ENCODE measurements around the gene CACNA2D3.

The CACNA2D3 gene

GRCh38 chr3:54994111-54994513 is 871.8 kb downstream of the CACNA2D3 start:
- DNase-seq (ENCODE audit: low read depth in 1 of 2, low spot score in 1 of 2) = no peak
- TF ChIP-seq JUND (IDR thresholded peaks at IDR 0.05; ENCODE audit: low read depth) = no peak
- in situ Hi-C loops (cut with HindIII; ENCODE audit: low pct_unique_long_range_greater_than_20kb, low sequenced_read_pairs) = no loop called here

- TF ChIP-seq JUND (IDR thresholded peaks at IDR 0.05; ENCODE audit: low read depth) = no peak
- peak in 1 of 2 experiments; percentile 8 for DNase-seq (ENCODE audit: low read depth in 1 of 2, low spot score in 1 of 2)
- in situ Hi-C loops (cut with HindIII; ENCODE audit: low pct_unique_long_range_greater_than_20kb, low sequenced_read_pairs) = no loop called here
These were observed 876.8 kb downstream of the CACNA2D3 start for GRCh38 chr3:54999159-54999558.

- in situ Hi-C loops (cut with HindIII; ENCODE audit: low pct_unique_long_range_greater_than_20kb, low sequenced_read_pairs) = no loop called here
- no peak for DNase-seq (ENCODE audit: low read depth in 1 of 2, low spot score in 1 of 2)
- TF ChIP-seq JUND (IDR thresholded peaks at IDR 0.05; ENCODE audit: low read depth) = no peak
These were observed 877.5 kb downstream of the CACNA2D3 start for GRCh38 chr3:54999811-55000210.

GRCh38 chr3:55000546-55000945 is 878.2 kb downstream of the CACNA2D3 start:
- no peak for TF ChIP-seq JUND (IDR thresholded peaks at IDR 0.05; ENCODE audit: low read depth)
- in situ Hi-C loops (cut with HindIII; ENCODE audit: low pct_unique_long_range_greater_than_20kb, low sequenced_read_pairs) = no loop called here
- DNase-seq (ENCODE audit: low read depth in 1 of 2, low spot score in 1 of 2) = peak in 1 of 2 experiments; percentile 1

GRCh38 chr3:55000953-55001352 is 878.6 kb downstream of the CACNA2D3 start:
- no peak for DNase-seq (ENCODE audit: low read depth in 1 of 2, low spot score in 1 of 2)
- in situ Hi-C loops (cut with HindIII; ENCODE audit: low pct_unique_long_range_greater_than_20kb, low sequenced_read_pairs) = no loop called here
- TF ChIP-seq JUND (IDR thresholded peaks at IDR 0.05; ENCODE audit: low read depth) = no peak

- DNase-seq (ENCODE audit: low read depth in 1 of 2, low spot score in 1 of 2) = no peak
- in situ Hi-C loops (cut with HindIII; ENCODE audit: low pct_unique_long_range_greater_than_20kb, low sequenced_read_pairs) = no loop called here
- TF ChIP-seq JUND (IDR thresholded peaks at IDR 0.05; ENCODE audit: low read depth) = no peak
These were observed 880.1 kb downstream of the CACNA2D3 start for GRCh38 chr3:55002416-55002930.

- in situ Hi-C loops (cut with HindIII; ENCODE audit: low pct_unique_long_range_greater_than_20kb, low sequenced_read_pairs) = no loop called here
- no peak for DNase-seq (ENCODE audit: low read depth in 1 of 2, low spot score in 1 of 2)
- TF ChIP-seq JUND (IDR thresholded peaks at IDR 0.05; ENCODE audit: low read depth) = no peak
These were observed 883.9 kb downstream of the CACNA2D3 start for GRCh38 chr3:55006244-55006676.

- TF ChIP-seq JUND (IDR thresholded peaks at IDR 0.05; ENCODE audit: low read depth) = no peak
- no peak for DNase-seq (ENCODE audit: low read depth in 1 of 2, low spot score in 1 of 2)
- in situ Hi-C loops (cut with HindIII; ENCODE audit: low pct_unique_long_range_greater_than_20kb, low sequenced_read_pairs) = no loop called here
These were observed 885.6 kb downstream of the CACNA2D3 start for GRCh38 chr3:55007971-55008370.

GRCh38 chr3:55009372-55009771 is 887.0 kb downstream of the CACNA2D3 start:
- no peak for TF ChIP-seq JUND (IDR thresholded peaks at IDR 0.05; ENCODE audit: low read depth)
- DNase-seq (ENCODE audit: low read depth in 1 of 2, low spot score in 1 of 2) = no peak
- in situ Hi-C loops (cut with HindIII; ENCODE audit: low pct_unique_long_range_greater_than_20kb, low sequenced_read_pairs) = no loop called here

- in situ Hi-C loops (cut with HindIII; ENCODE audit: low pct_unique_long_range_greater_than_20kb, low sequenced_read_pairs) = no loop called here
- no peak for TF ChIP-seq JUND (IDR thresholded peaks at IDR 0.05; ENCODE audit: low read depth)
- DNase-seq (ENCODE audit: low read depth in 1 of 2, low spot score in 1 of 2) = no peak
These were observed 889.7 kb downstream of the CACNA2D3 start for GRCh38 chr3:55012091-55012490.

GRCh38 chr3:55013145-55013925 is 891.0 kb downstream of the CACNA2D3 start:
- in situ Hi-C loops (cut with HindIII; ENCODE audit: low pct_unique_long_range_greater_than_20kb, low sequenced_read_pairs) = no loop called here
- TF ChIP-seq JUND (IDR thresholded peaks at IDR 0.05; ENCODE audit: low read depth) = no peak
- DNase-seq (ENCODE audit: low read depth in 1 of 2, low spot score in 1 of 2) = peak in 1 of 2 experiments; percentile 3

GRCh38 chr3:55014081-55014480 is 891.7 kb downstream of the CACNA2D3 start:
- TF ChIP-seq JUND (IDR thresholded peaks at IDR 0.05; ENCODE audit: low read depth) = no peak
- in situ Hi-C loops (cut with HindIII; ENCODE audit: low pct_unique_long_range_greater_than_20kb, low sequenced_read_pairs) = no loop called here

GRCh38 chr3:55014906-55015305 is 892.6 kb downstream of the CACNA2D3 start:
- in situ Hi-C loops (cut with HindIII; ENCODE audit: low pct_unique_long_range_greater_than_20kb, low sequenced_read_pairs) = no loop called here
- no peak for TF ChIP-seq JUND (IDR thresholded peaks at IDR 0.05; ENCODE audit: low read depth)
- no peak for DNase-seq (ENCODE audit: low read depth in 1 of 2, low spot score in 1 of 2)

More at GRCh38 chr3:55014081-55014480, 891.7 kb downstream of the CACNA2D3 start:
- DNase-seq (ENCODE audit: low read depth in 1 of 2, low spot score in 1 of 2) = no peak

Measured in T47D (cell line).